Measurements from ENCODE around the gene GALE. TPM values are rescaled to one million over a fixed set of nuclear protein-coding genes. Genes with fewer than 3 reads are reported as not detected.
"Not testable (repeated sequence)": the region's sequence is repeated elsewhere in the genome, so short reads cannot be mapped to it uniquely, and the experiment has no call there.

GALE gene
- total and polyA plus RNA-seq, 2 of the 13 experiments (the other 11 are each of a cell fraction or from before 2014, with no cell fraction given): 85.2 to 88.4 TPM

- TF ChIP-seq MAFF (IDR thresholded peaks at IDR 0.05; ENCODE audit: low read depth, low read length): peak; percentile 58; the same call in 1 of the 2 replicates
- no peak for TF ChIP-seq PAX8 (CRISPR knock-in tag; IDR thresholded peaks at IDR 0.05; ENCODE audit: borderline replicate concordance)
- peak; percentile 18 to 73; a peak in 2 of 4 replicates for TF ChIP-seq MAFK (conservative IDR thresholded peaks at IDR 0.05 in 1 of 2, IDR thresholded peaks at IDR 0.05 in 1 of 2; ENCODE audit: low read length in 2 of 2)
- no peak for TF ChIP-seq GATAD1 (CRISPR knock-in tag; IDR thresholded peaks at IDR 0.05)
Measured at GRCh38 chr1:23784846-23785245, 15.7 kb downstream of the GALE start.

GRCh38 chr1:23783141-23783540 is 17.4 kb downstream of the GALE start:
- H3K4me3 ChIP-seq (replicated peaks in 1 of 3; ENCODE audit: insufficient read depth in 1 of 3, low read depth in 2 of 3, low read length in 3 of 3); in situ Hi-C loops (cut with HindIII; ENCODE audit: extremely low pct_ligation_motif_present, low pct_unique_long_range_greater_than_20kb); H2AFZ ChIP-seq (ENCODE audit: low read length); FAIRE-seq; H3K27me3 ChIP-seq (ENCODE audit: control insufficient read depth in 1 of 2, insufficient read depth in 2 of 2, low read length in 2 of 2); intact Hi-C loops (cut with micrococcal nuclease; ENCODE audit: unreplicated experiment); ATAC-seq; H3K4me2 ChIP-seq (ENCODE audit: low read depth, low read length); H3K27ac ChIP-seq (ENCODE audit: extremely low read length, insufficient read depth, low read length); CTCF ChIA-PET (ENCODE audit: low intra/inter-chr PET ratio, low total read pairs); H3K9me3 ChIP-seq (ENCODE audit: low read length); BruUV-seq (replicated peaks); DNase-seq (ENCODE audit: low spot score); H3K9ac ChIP-seq (ENCODE audit: insufficient read depth, low read depth, low read length); H4K20me1 ChIP-seq (ENCODE audit: insufficient read depth, low read length): not testable (repeated sequence)
- Histone ChIP-seq H3K79me2 (ENCODE audit: insufficient read depth, low read length) (peaks cover 30% of the 10 kb centered on the region), H3K4me1 (ENCODE audit: insufficient read depth, low read length) (peaks cover 15% of the 10 kb centered on the region), H3K36me3 (replicated peaks in 1 of 2; ENCODE audit: control insufficient read depth in 1 of 2, insufficient read depth in 2 of 2, low read length in 2 of 2) (peaks cover 12 to 44% of the 10 kb centered on the region in 2 experiments)
- POLR2A ChIA-PET: interaction anchor here (1.1 kb wide), 1 partner anchor 9 kb away, joined by 3 read pairs; no protein-coding TSS in a partner anchor
- WGBS (ENCODE audit: low lambda C conversion rate): 93% methylated on average over 11 of the region's 11 CpGs

More at GRCh38 chr1:23784846-23785245, 15.7 kb downstream of the GALE start:
- H2AFZ ChIP-seq (ENCODE audit: low read length): no peak overlapping the region
- H3K27me3 ChIP-seq (ENCODE audit: control insufficient read depth in 1 of 2, insufficient read depth in 2 of 2, low read length in 2 of 2): no peaks in the 10 kb centered on the region
- H3K27ac ChIP-seq (ENCODE audit: extremely low read length, insufficient read depth, low read length): no peak overlapping the region
- 94% methylated on average over 4 of the region's 4 CpGs for whole genome bisulfite sequencing (ENCODE audit: low lambda C conversion rate)
- H3K4me3 ChIP-seq (replicated peaks in 1 of 3; ENCODE audit: insufficient read depth in 1 of 3, low read depth in 2 of 3, low read length in 3 of 3): no peak overlapping the region
- peaks cover 14% of the 10 kb centered on the region for H3K79me2 ChIP-seq (ENCODE audit: insufficient read depth, low read length)
- H3K4me2 ChIP-seq (ENCODE audit: low read depth, low read length): no peak overlapping the region
- H3K4me1 ChIP-seq (ENCODE audit: insufficient read depth, low read length): peaks cover 19% of the 10 kb centered on the region
- DNase-seq (ENCODE audit: low spot score) (no peak), FAIRE-seq (no peak), ATAC-seq (no peak)
- no peaks in the 10 kb centered on the region for H3K9me3 ChIP-seq (ENCODE audit: low read length)
- CTCF ChIA-PET (ENCODE audit: low intra/inter-chr PET ratio, low total read pairs): no interaction called here
- intact Hi-C loops (cut with micrococcal nuclease; ENCODE audit: unreplicated experiment) (no loop called here), in situ Hi-C loops (cut with HindIII; ENCODE audit: extremely low pct_ligation_motif_present, low pct_unique_long_range_greater_than_20kb) (no loop called here)
- H4K20me1 ChIP-seq (ENCODE audit: insufficient read depth, low read length): no peaks in the 10 kb centered on the region; the same call in none of the 2 replicates
- POLR2A ChIA-PET: no interaction called here
- no TSS peak for BruUV-seq (replicated peaks)
- peaks cover 12 to 51% of the 10 kb centered on the region in 2 experiments for H3K36me3 ChIP-seq (replicated peaks in 1 of 2; ENCODE audit: control insufficient read depth in 1 of 2, insufficient read depth in 2 of 2, low read length in 2 of 2)
- H3K9ac ChIP-seq (ENCODE audit: insufficient read depth, low read depth, low read length): no peak overlapping the region
